ENCODE measurements around the gene SOST.

The SOST gene

GRCh38 chr17:43774304-43775250, 16.0 kb upstream of the SOST start:
- DNase-seq, result no peak

- DNase-seq, result no peak
These were observed 14.5 kb upstream of the SOST start for GRCh38 chr17:43772877-43773648.

- DNase-seq, result no peak
These were observed 12.9 kb upstream of the SOST start for GRCh38 chr17:43771463-43771862.

- DNase-seq, result no peak
These were observed 12.4 kb upstream of the SOST start for GRCh38 chr17:43770957-43771356.

GRCh38 chr17:43769859-43770258, 11.3 kb upstream of the SOST start:
- no peak for DNase-seq

- DNase-seq, result no peak
These were observed 10.8 kb upstream of the SOST start for GRCh38 chr17:43769426-43769825.

- no peak for DNase-seq
These were observed 10.4 kb upstream of the SOST start for GRCh38 chr17:43768943-43769342.

- no peak for DNase-seq
These were observed 9.8 kb upstream of the SOST start for GRCh38 chr17:43768382-43768781.

- no peak for DNase-seq
These were observed 9.1 kb upstream of the SOST start for GRCh38 chr17:43767713-43768059.

- DNase-seq, result no peak
These were observed 8.6 kb upstream of the SOST start for GRCh38 chr17:43767053-43767712.

GRCh38 chr17:43766413-43767052, 7.9 kb upstream of the SOST start:
- DNase-seq, result peak; percentile 20

- DNase-seq, result peak; percentile 80
These were observed 1.8 kb upstream of the SOST start for GRCh38 chr17:43760254-43760852.

GRCh38 chr17:43759836-43760235, 1.2 kb upstream of the SOST start:
- DNase-seq, result no peak

- DNase-seq, result no peak
These were observed 505 bp downstream of the SOST start for GRCh38 chr17:43758086-43758485.

- no peak for DNase-seq
These were observed 1.4 kb downstream of the SOST start for GRCh38 chr17:43757171-43757660.

GRCh38 chr17:43756201-43756600, 2.4 kb downstream of the SOST start:
- DNase-seq, result no peak

GRCh38 chr17:43755389-43755875, 3.2 kb downstream of the SOST start:
- DNase-seq, result peak; percentile 14

- DNase-seq, result no peak
These were observed 3.6 kb downstream of the SOST start for GRCh38 chr17:43754947-43755346.

GRCh38 chr17:43753493-43754129, 5.0 kb downstream of the SOST start:
- DNase-seq, result no peak

- no peak for DNase-seq
These were observed 8.4 kb downstream of the SOST start for GRCh38 chr17:43750153-43750552.

GRCh38 chr17:43745541-43745940, 13.1 kb downstream of the SOST start:
- no peak for DNase-seq

GRCh38 chr17:43741636-43742035, 17.0 kb downstream of the SOST start:
- no peak for DNase-seq
